Spinal cord (tissue), 10 donors: ENCODE measurements around the gene NACAD. TPM values are rescaled to one million over a fixed set of nuclear protein-coding genes. Genes with fewer than 3 reads are reported as not detected.
A peak's percentile ranks its signal among the peaks of the same experiment; 100 is the strongest.
"Not testable (repeated sequence)": the region's sequence is repeated elsewhere in the genome, so short reads cannot be mapped to it uniquely, and the experiment has no call there.

Source experiments
- DNase-seq, 6 donors: peaks; one replicate each; pipeline versions ENCODE4 v3.0.0 to v3.0.0-alpha.2; 2013 to 2015; ENCODE audit warnings: low spot score in 6 of 6, low read depth in 4 of 6
- H3K27ac ChIP-seq: one replicate; pipeline ENCODE4 v1.5.1; 2013; ENCODE audit warnings: low read depth, low read length, control low read depth
- H3K27me3 ChIP-seq: one replicate; pipeline ENCODE4 v1.6.1; 2013; ENCODE audit warnings: low read length; ENCODE audit not compliant: control insufficient read depth, insufficient read depth
- H3K36me3 ChIP-seq: one replicate; pipeline ENCODE4 v1.6.1; 2013; ENCODE audit warnings: low read length; ENCODE audit not compliant: control insufficient read depth, insufficient read depth
- H3K4me1 ChIP-seq: one replicate; pipeline ENCODE4 v1.6.1; 2013; ENCODE audit warnings: low read length; ENCODE audit not compliant: control insufficient read depth, insufficient read depth
- H3K4me3 ChIP-seq: one replicate; pipeline ENCODE4 v1.5.1; 2013; ENCODE audit warnings: low read depth, low read length, control low read depth
- H3K9me3 ChIP-seq: one replicate; pipeline ENCODE4 v1.6.1; 2013; ENCODE audit warnings: low read length; ENCODE audit not compliant: control insufficient read depth, insufficient read depth
- WGBS: methylation state at CpG from one replicate; pipeline ENCODE4 v1.1.5; 2013; ENCODE audit warnings: missing lambda C conversion rate; ENCODE audit not compliant: insufficient coverage; 5-methylcytosine and 5-hydroxymethylcytosine counted together
- polyA plus RNA-seq, 2 donors: library from polyadenylated mRNA; unstranded; fragments of 120-200 nt; gene quantifications; one replicate each; pipeline ENCODE4 v1.2.1, GENCODE V29; 2013; ENCODE audit not compliant: insufficient read length in 2 of 2
- total RNA-seq, 2 donors: library from RNA; depleted of rRNA in 1 of 2; stranded (reverse); fragments of 120-200 nt in 1 of 2; fragments of >200 nt in 1 of 2; gene quantifications; one replicate each; pipeline versions ENCODE4 v1.2.3 to v1.2.4, GENCODE V29; 2013 to 2014
- donor health status: healthy.

Gene NACAD
- total and polyA plus RNA-seq, 4 donors = 11.8 to 88.1 (median 47.9) TPM

GRCh38 chr7:45037876-45038275 is 50.9 kb downstream of the NACAD start:
- no peak overlapping the region for H3K4me3 ChIP-seq
- 100% methylated on average over 4 of the region's 5 CpGs for WGBS
- H3K36me3 ChIP-seq = peaks cover 25% of the 10 kb centered on the region
- DNase-seq = no peak
- no peaks in the 10 kb centered on the region for H3K9me3 ChIP-seq
- no peak overlapping the region for H3K27ac ChIP-seq
- H3K4me1 ChIP-seq = no peaks in the 10 kb centered on the region
- H3K27me3 ChIP-seq = no peaks in the 10 kb centered on the region

- no peaks in the 10 kb centered on the region for H3K27me3 ChIP-seq
- peaks cover 2% of the 10 kb centered on the region for H3K4me1 ChIP-seq
- H3K4me3 ChIP-seq = no peak overlapping the region
- H3K27ac ChIP-seq = no peak overlapping the region
- DNase-seq = no peak
- WGBS = 98% methylated on average over 3 of the region's 8 CpGs
- no peaks in the 10 kb centered on the region for H3K9me3 ChIP-seq
- H3K36me3 ChIP-seq = peaks cover 24% of the 10 kb centered on the region
These were observed 52.0 kb downstream of the NACAD start for GRCh38 chr7:45036796-45037195.

- Histone ChIP-seq H3K9me3 (no peaks in the 10 kb centered on the region), H3K36me3 (peaks cover 20% of the 10 kb centered on the region), H3K4me3 (no peak overlapping the region), H3K27me3 (no peaks in the 10 kb centered on the region), H3K27ac (no peak overlapping the region), H3K4me1 (peaks cover 2% of the 10 kb centered on the region)
- DNase-seq = no peak
- 59% methylated on average over 3 of the region's 3 CpGs for WGBS
These were observed 52.5 kb downstream of the NACAD start for GRCh38 chr7:45036317-45036716.

- Histone ChIP-seq H3K27me3 (no peaks in the 10 kb centered on the region), H3K4me3 (no peak overlapping the region), H3K36me3 (peaks cover 19% of the 10 kb centered on the region), H3K9me3 (no peaks in the 10 kb centered on the region), H3K27ac (no peak overlapping the region), H3K4me1 (peaks cover 2% of the 10 kb centered on the region)
- DNase-seq = no peak
- 57% methylated on average over 6 of the region's 6 CpGs for WGBS
These were observed 52.9 kb downstream of the NACAD start for GRCh38 chr7:45035893-45036292.

GRCh38 chr7:45035371-45035770 is 53.4 kb downstream of the NACAD start:
- WGBS = 89% methylated on average over 3 of the region's 5 CpGs
- Histone ChIP-seq H3K4me3 (no peak overlapping the region), H3K27ac (no peak overlapping the region), H3K4me1 (peaks cover 2% of the 10 kb centered on the region), H3K27me3 (no peaks in the 10 kb centered on the region), H3K36me3 (peaks cover 15% of the 10 kb centered on the region), H3K9me3 (no peaks in the 10 kb centered on the region)
- DNase-seq = no peak

- not testable (repeated sequence) for H3K9me3 ChIP-seq, H3K27me3 ChIP-seq, H3K4me3 ChIP-seq, DNase-seq, H3K27ac ChIP-seq, H3K4me1 ChIP-seq
- H3K36me3 ChIP-seq = peaks cover 10% of the 10 kb centered on the region
- no CpG with 5 or more reads among the region's 5 CpGs for WGBS
These were observed 54.1 kb downstream of the NACAD start for GRCh38 chr7:45034710-45035109.

- Histone ChIP-seq H3K4me1 (peaks cover 2% of the 10 kb centered on the region), H3K27me3 (no peaks in the 10 kb centered on the region), H3K9me3 (no peaks in the 10 kb centered on the region), H3K27ac (no peak overlapping the region), H3K4me3 (no peak overlapping the region), H3K36me3 (peaks cover 5% of the 10 kb centered on the region)
- WGBS = 86% methylated on average over 4 of the region's 4 CpGs
- DNase-seq = peak in 1 of 6 donors; percentile 8
These were observed 54.9 kb downstream of the NACAD start for GRCh38 chr7:45033931-45034290.

- Histone ChIP-seq H3K4me3 (no peak overlapping the region), H3K4me1 (peaks cover 2% of the 10 kb centered on the region), H3K36me3 (peaks cover 3% of the 10 kb centered on the region), H3K9me3 (no peaks in the 10 kb centered on the region), H3K27ac (no peak overlapping the region), H3K27me3 (no peaks in the 10 kb centered on the region)
- 100% methylated on average over 1 of the region's 1 CpG for WGBS
- peak in 2 of 6 donors; percentile 6 for DNase-seq
These were observed 55.4 kb downstream of the NACAD start for GRCh38 chr7:45033261-45033930.

- 90% methylated on average over 4 of the region's 4 CpGs for WGBS
- no peak overlapping the region for H3K27ac ChIP-seq
- no peaks in the 10 kb centered on the region for H3K9me3 ChIP-seq
- no peak overlapping the region for H3K4me3 ChIP-seq
- H3K36me3 ChIP-seq = peaks cover 8% of the 10 kb centered on the region
- no peak for DNase-seq
- H3K4me1 ChIP-seq = peaks cover 2% of the 10 kb centered on the region
- no peaks in the 10 kb centered on the region for H3K27me3 ChIP-seq
These were observed 56.3 kb downstream of the NACAD start for GRCh38 chr7:45032421-45032820.

GRCh38 chr7:45031829-45032228 is 56.9 kb downstream of the NACAD start:
- Histone ChIP-seq H3K4me1 (peaks cover 2% of the 10 kb centered on the region), H3K4me3 (no peak overlapping the region), H3K9me3 (no peaks in the 10 kb centered on the region), H3K27ac (no peak overlapping the region), H3K36me3 (peaks cover 8% of the 10 kb centered on the region), H3K27me3 (no peaks in the 10 kb centered on the region)
- no peak for DNase-seq
- 100% methylated on average over 1 of the region's 4 CpGs for WGBS
